NCI-H1694 (cell line): ENCODE measurements around the gene ZNF470.

Experiments used
- DNase-seq: peaks from one replicate; lab custom pipeline; 2025; lab: John Stamatoyannopoulos, UW

The ZNF470 gene

GRCh38 chr19:56608274-56608964, 41.2 kb downstream of the ZNF470 start:
- DNase-seq, result no peak

- no peak for DNase-seq
Measured at GRCh38 chr19:56611288-56611687, 44.0 kb downstream of the ZNF470 start.

DNA sequence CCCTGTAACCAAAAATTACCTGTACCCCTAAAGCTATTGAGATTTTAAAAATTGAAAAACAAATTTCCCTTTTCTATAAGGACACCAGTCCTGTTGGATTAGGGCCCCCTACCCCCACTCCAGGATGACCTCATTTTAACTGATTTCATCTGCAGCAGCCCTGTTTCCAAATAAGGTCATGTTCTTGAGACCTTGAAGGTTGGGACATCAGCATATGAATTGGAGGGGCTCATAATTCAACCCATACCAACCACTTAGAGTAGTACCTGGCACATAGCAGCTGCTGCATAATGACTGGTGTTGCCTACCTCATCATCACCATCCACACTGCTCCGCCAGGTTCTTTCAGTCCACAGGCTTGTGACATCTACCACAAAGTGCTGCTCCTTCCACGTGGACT, 45.5 kb downstream of the ZNF470 start:
- no peak for DNase-seq

DNA sequence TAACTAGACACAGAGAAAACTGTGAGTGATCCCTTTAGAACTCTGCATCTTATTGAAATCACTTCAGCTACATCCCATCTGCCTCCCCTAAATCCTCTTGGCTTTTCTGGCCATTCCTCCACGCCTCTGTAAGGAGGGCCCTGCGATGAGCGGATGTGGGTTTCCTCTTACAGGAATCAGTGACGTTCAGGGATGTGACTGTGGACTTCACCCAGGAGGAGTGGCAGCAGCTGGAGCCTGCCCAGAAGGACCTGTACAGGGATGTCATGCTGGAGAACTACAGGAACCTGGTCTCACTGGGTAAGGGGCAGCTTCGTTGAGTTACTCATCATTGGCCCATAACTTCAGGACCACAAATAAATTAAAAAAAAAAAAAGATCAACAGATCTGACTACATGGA, 46.4 kb downstream of the ZNF470 start:
- no peak for DNase-seq

GRCh38 chr19:56617531-56617930, 50.3 kb downstream of the ZNF470 start:
- no peak for DNase-seq

DNA sequence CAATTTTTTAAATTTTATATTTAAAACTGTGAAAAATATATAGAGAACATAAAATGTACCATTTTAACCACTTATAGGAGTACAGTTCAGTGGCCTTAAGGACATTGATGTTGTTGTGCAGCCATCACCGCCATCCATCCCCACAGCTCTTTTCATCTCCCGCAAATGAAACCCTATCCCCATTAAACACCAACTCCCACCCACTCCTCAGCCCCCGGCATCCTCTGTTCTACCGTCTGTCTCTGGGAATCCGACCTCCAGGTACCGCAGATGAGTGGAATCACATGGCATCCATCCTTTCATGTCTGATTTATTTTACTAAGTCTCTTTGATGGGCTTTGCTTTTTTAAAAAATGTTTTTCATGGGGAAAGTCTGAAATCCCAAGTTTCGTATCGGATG, 51.9 kb downstream of the ZNF470 start:
- DNase-seq, result no peak

DNA sequence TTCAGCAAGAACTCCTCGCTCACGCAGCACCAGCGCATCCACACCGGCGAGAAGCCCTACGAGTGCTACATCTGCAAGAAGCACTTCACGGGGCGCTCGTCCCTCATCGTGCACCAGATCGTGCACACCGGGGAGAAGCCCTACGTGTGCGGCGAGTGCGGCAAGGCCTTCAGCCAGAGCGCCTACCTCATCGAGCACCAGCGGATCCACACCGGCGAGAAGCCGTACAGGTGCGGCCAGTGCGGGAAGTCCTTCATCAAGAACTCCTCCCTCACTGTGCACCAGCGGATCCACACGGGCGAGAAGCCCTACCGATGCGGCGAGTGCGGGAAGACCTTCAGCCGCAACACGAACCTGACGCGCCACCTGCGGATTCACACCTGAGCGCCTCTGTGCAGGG, 55.1 kb downstream of the ZNF470 start:
- DNase-seq, result no peak

GRCh38 chr19:56623006-56623405, 55.7 kb downstream of the ZNF470 start:
- DNase-seq, result no peak

GRCh38 chr19:56625708-56626107, 58.4 kb downstream of the ZNF470 start:
- DNase-seq, result no peak

DNA sequence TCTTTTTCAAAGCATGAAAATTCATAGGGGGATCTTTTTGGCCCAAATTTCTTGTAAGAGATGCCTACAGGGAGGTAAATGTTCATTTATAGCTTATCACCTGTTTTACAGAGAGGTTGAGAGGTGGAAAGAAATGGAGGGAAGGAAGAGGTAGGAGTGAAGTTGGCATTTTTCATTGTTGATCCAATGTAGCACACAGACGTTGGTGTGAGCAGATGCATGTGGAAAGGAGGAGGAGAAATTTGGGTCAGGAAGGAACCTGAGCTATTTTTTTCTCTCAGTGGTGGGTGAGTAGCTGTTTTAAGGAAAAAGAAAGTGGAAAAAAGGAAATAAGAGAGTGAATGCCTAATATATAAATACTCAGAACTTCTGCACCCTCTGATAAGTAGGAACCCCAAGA, 65.8 kb downstream of the ZNF470 start:
- DNase-seq, result no peak

GRCh38 chr19:56637976-56638555, 70.8 kb downstream of the ZNF470 start:
- no peak for DNase-seq
